Stomach (tissue), 9 donors: ENCODE results near the gene ST6GALNAC3. TPM values are rescaled to one million over a fixed set of nuclear protein-coding genes. Genes with fewer than 3 reads are reported as not detected.

ENCODE experiments used
- DNase-seq, 2 donors: peaks; one replicate each; pipeline versions ENCODE4 v3.0.0 to v3.0.0-alpha.2; 2013 to 2019
- H3K27ac ChIP-seq, 5 donors: fragments of 200-600 bp in 4 of 5; sonication (generic) in 4 of 5; one replicate each; pipeline ENCODE4 v1.5.1; 2013 to 2019; ENCODE audit warnings: mild to moderate bottlenecking in 1 of 5, moderate library complexity in 1 of 5
- H3K27me3 ChIP-seq, 3 donors: fragments of 200-600 bp; sonication (generic); one replicate each; pipeline ENCODE4 v1.5.1; 2017 to 2019; ENCODE audit warnings: mixed run types in 1 of 3
- H3K36me3 ChIP-seq, 4 donors: fragments of 200-600 bp; sonication (generic); 1 replicate in 3 of 4; 2 replicates in 1 of 4; pipeline ENCODE4 v1.5.1; 2016 to 2019
- H3K4me1 ChIP-seq, 4 donors: fragments of 200-600 bp; sonication (generic); one replicate each; pipeline ENCODE4 v1.5.1; 2016 to 2019
- H3K4me3 ChIP-seq, 4 donors: fragments of 200-600 bp; sonication (generic) in 3 of 4; one replicate each; pipeline ENCODE4 v1.5.1; 2016 to 2019; ENCODE audit warnings: mild to moderate bottlenecking in 1 of 4
- H3K9me3 ChIP-seq, 4 donors: fragments of 200-600 bp; sonication (generic); one replicate each; pipeline ENCODE4 v1.5.1; 2016 to 2019
- EP300 ChIP-seq: sonication (generic); formaldehyde crosslinking; IDR thresholded peaks from one replicate; pipeline ENCODE4 v1.6.1; 2017; ENCODE audit warnings: antibody characterized with exemption
- POLR2A ChIP-seq, 4 donors: fragments of 450-650 bp; IDR thresholded peaks; one replicate each; pipeline ENCODE4 v1.6.1; 2016; ENCODE audit warnings: antibody characterized with exemption in 4 of 4, control low read depth in 2 of 4, mild to moderate bottlenecking in 1 of 4, moderate library complexity in 1 of 4
- POLR2AphosphoS5 ChIP-seq, 3 donors: sonication (generic); formaldehyde crosslinking; IDR thresholded peaks; one replicate each; pipeline ENCODE4 v1.6.1; 2016; ENCODE audit warnings: antibody characterized with exemption in 3 of 3
- WGBS, 5 donors: extraction: QIAGEN DNeasy Blood & Tissue Kit in 3 of 5; methylation state at CpG; one replicate each; pipeline versions ENCODE4 v1.1.5 to v1.1.7; 2013 to 2018; 5-methylcytosine and 5-hydroxymethylcytosine counted together
- intact Hi-C: fragments of 100-400 bp; cut with DNase I; formaldehyde crosslinking; loops from one replicate; pipeline ENCODE4 v1.15.1; 2023; ENCODE audit warnings: low total_unique reads
- polyA plus RNA-seq, 3 donors: library from polyadenylated mRNA; stranded (reverse); fragments of 200-250 nt; gene quantifications; one replicate each; pipeline ENCODE4 v1.2.3, GENCODE V29; 2013
- total RNA-seq, 5 donors: library from RNA; depleted of rRNA; stranded (reverse); fragments of >200 nt; gene quantifications; one replicate each; pipeline versions ENCODE4 v1.1.0 to v1.2.3, GENCODE V29; 2014 to 2016
- TF ChIP-seq, protein P1 (sequence below), 7 experiments: fragments of 450-650 bp in 4 of 7; fragments of 200-600 bp in 3 of 7; sonication (generic) in 3 of 7; IDR thresholded peaks; one replicate each; pipeline ENCODE4 v1.5.1; 2016 to 2019; ENCODE audit warnings: antibody characterized with exemption in 7 of 7, control low read depth in 2 of 7, mild to moderate bottlenecking in 1 of 7
- donor health status: healthy with polysubstance abuse.
- donor health status: Bipolar disorder and iron deficiency.
- donor health status: healthy.

Gene ST6GALNAC3
- total and polyA plus RNA-seq, 8 donors: under 0.01 to 21.7 (median 1.2) TPM; not detected in 1

- no peaks in the 10 kb centered on the region for H3K27me3 ChIP-seq
- no peak for TF ChIP-seq POLR2A (IDR thresholded peaks at IDR 0.05)
- no peak for TF ChIP-seq POLR2AphosphoS5 (IDR thresholded peaks at IDR 0.05)
- TF ChIP-seq, protein P1, sequence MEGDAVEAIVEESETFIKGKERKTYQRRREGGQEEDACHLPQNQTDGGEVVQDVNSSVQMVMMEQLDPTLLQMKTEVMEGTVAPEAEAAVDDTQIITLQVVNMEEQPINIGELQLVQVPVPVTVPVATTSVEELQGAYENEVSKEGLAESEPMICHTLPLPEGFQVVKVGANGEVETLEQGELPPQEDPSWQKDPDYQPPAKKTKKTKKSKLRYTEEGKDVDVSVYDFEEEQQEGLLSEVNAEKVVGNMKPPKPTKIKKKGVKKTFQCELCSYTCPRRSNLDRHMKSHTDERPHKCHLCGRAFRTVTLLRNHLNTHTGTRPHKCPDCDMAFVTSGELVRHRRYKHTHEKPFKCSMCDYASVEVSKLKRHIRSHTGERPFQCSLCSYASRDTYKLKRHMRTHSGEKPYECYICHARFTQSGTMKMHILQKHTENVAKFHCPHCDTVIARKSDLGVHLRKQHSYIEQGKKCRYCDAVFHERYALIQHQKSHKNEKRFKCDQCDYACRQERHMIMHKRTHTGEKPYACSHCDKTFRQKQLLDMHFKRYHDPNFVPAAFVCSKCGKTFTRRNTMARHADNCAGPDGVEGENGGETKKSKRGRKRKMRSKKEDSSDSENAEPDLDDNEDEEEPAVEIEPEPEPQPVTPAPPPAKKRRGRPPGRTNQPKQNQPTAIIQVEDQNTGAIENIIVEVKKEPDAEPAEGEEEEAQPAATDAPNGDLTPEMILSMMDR (IDR thresholded peaks at IDR 0.05): no peak
- no peak for TF ChIP-seq EP300
- no peaks in the 10 kb centered on the region for H3K36me3 ChIP-seq
- H3K9me3 ChIP-seq: no peaks in the 10 kb centered on the region
- intact Hi-C loops: no loop called here
- DNase-seq: no peak
- H3K4me1 ChIP-seq: no peaks in the 10 kb centered on the region
- WGBS, 5 donors: 87 to 93% (median 89%) methylated on average over 3 of the region's 3 CpGs
- no peak overlapping the region for H3K4me3 ChIP-seq
- H3K27ac ChIP-seq: no peak overlapping the region
Measured at GRCh38 chr1:76033800-76034475, 40.6 kb upstream of the ST6GALNAC3 start.

- WGBS, 5 donors: 24 to 52% (median 42%) methylated on average over 2 of the region's 2 CpGs
- Histone ChIP-seq H3K27ac (no peak overlapping the region), H3K4me3 (no peak overlapping the region), H3K36me3 (no peaks in the 10 kb centered on the region), H3K4me1 (no peaks in the 10 kb centered on the region), H3K27me3 (no peaks in the 10 kb centered on the region), H3K9me3 (no peaks in the 10 kb centered on the region)
- peak in 1 of 2 donors; percentile 52 for DNase-seq
- TF ChIP-seq, protein P1 (IDR thresholded peaks at IDR 0.05): peak in 1 of 7 experiments; percentile 20
- TF ChIP-seq EP300: no peak
- intact Hi-C loops: no loop called here
Measured at GRCh38 chr1:76035053-76035452, 39.5 kb upstream of the ST6GALNAC3 start.

DNA sequence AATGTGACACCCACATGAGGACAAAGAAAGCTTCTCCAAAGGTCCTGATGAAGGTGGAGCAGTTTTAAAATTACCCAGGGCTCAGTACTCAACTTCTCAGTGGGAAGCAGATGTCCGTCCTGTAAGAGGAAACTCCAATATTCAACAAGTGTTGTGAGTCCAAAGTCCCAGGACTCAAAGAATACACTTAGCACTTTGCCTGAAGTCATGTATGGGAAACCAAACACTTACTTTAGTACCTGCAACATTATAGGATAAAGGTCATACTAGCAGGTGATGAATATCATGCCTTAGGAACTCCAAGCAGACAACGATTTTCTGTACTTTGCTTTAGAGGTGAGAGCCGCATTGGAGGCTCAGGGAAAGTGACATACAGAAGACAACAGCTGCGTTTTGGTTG lies 37.2 kb upstream of the ST6GALNAC3 start:
- Histone ChIP-seq H3K4me1 (peaks cover 0 to 5% (median 0%) of the 10 kb centered on the region in 4 donors), H3K36me3 (no peaks in the 10 kb centered on the region), H3K4me3 (no peak overlapping the region), H3K27ac (no peak overlapping the region), H3K9me3 (no peaks in the 10 kb centered on the region), H3K27me3 (no peaks in the 10 kb centered on the region)
- intact Hi-C loops: no loop called here
- TF ChIP-seq, protein P1 (IDR thresholded peaks at IDR 0.05): no peak
- TF ChIP-seq POLR2AphosphoS5 (IDR thresholded peaks at IDR 0.05): no peak
- 39 to 60% (median 46%) methylated on average over 4 of the region's 4 CpGs for WGBS, 5 donors
- DNase-seq: peak in 1 of 2 donors; percentile 53

- Histone ChIP-seq H3K4me1 (peaks cover 0 to 5% (median 0%) of the 10 kb centered on the region in 4 donors), H3K9me3 (no peaks in the 10 kb centered on the region), H3K27ac (no peak overlapping the region), H3K4me3 (no peak overlapping the region), H3K27me3 (peaks cover 0 to 5% (median 0%) of the 10 kb centered on the region in 3 donors), H3K36me3 (no peaks in the 10 kb centered on the region)
- no peak for DNase-seq
- 75 to 89% (median 81%) methylated on average over 3 of the region's 3 CpGs for WGBS, 5 donors
- no peak for TF ChIP-seq POLR2A (IDR thresholded peaks at IDR 0.05)
- no peak for TF ChIP-seq EP300
- intact Hi-C loops: no loop called here
Measured at GRCh38 chr1:76038287-76039004, 36.1 kb upstream of the ST6GALNAC3 start.

DNA sequence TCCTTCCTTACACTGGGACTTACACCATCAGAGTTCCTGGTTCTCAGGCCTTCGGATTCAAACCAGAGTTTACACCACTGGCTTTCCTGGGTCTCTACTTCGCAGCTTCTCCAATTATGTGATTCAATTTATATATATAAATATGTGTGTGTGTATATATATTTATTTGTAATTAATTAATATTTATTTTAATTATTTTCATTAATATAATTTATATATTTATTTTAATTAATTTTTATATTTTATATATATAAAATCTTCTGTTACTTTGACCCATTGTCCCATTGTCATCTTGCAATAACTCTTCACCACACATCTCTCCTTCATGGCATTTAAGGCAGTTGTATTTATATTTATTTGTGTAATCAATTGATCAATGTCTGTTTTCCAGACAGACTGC lies 28.4 kb upstream of the ST6GALNAC3 start:
- WGBS, 5 donors: 79 to 98% (median 93%) methylated on average over 2 of the region's 2 CpGs
- Histone ChIP-seq H3K4me3 (no peak overlapping the region), H3K9me3 (no peaks in the 10 kb centered on the region), H3K27me3 (peaks cover 0 to 5% (median 0%) of the 10 kb centered on the region in 3 donors), H3K4me1 (no peaks in the 10 kb centered on the region), H3K36me3 (no peaks in the 10 kb centered on the region), H3K27ac (no peak overlapping the region)
- TF ChIP-seq POLR2AphosphoS5 (IDR thresholded peaks at IDR 0.05): no peak
- TF ChIP-seq, protein P1 (IDR thresholded peaks at IDR 0.05): no peak
- TF ChIP-seq POLR2A (IDR thresholded peaks at IDR 0.05): no peak
- TF ChIP-seq EP300: no peak
- intact Hi-C loops: no loop called here
- DNase-seq: no peak
